Panc1 (cell line): ENCODE results near the gene RRAGC. TPM values are rescaled to one million over a fixed set of nuclear protein-coding genes. Genes with fewer than 3 reads are reported as not detected.
"Not testable (repeated sequence)": the region's sequence is repeated elsewhere in the genome, so short reads cannot be mapped to it uniquely, and the experiment has no call there.

Source experiments
- ATAC-seq: fragments of 200-7000 bp; cut with Tn5 transposase; 2 replicates; pipeline ENCODE4 v1.9.1; 2020; ENCODE audit warnings: mild to moderate bottlenecking, moderate library complexity
- BruUV-seq: library from RNA; stranded (reverse); fragments of 400-500 nt; replicated peaks from 2 replicates; lab custom pipeline; 2021; lab: Mats Ljungman, UMichigan
- CTCF ChIA-PET: fragments of 300-600 bp; sonication (Branson Sonifier 250); formaldehyde crosslinking; loops from one replicate; lab custom pipeline; 2022; ENCODE audit warnings: antibody characterized with exemption; lab: Charles Lee
- POLR2A ChIA-PET: fragments of 300-600 bp; sonication (Branson Sonifier 250); formaldehyde crosslinking; loops from one replicate; lab custom pipeline; 2022; ENCODE audit warnings: antibody characterized with exemption; lab: Charles Lee
- DNase-seq: peaks from one replicate; pipeline ENCODE4 v3.0.0-alpha.2; 2010; ENCODE audit warnings: low read depth, low spot score
- H3K27ac ChIP-seq: 2 replicates; pipeline ENCODE4 v1.5.1; 2011; ENCODE audit warnings: mild to moderate bottlenecking, low read length, inconsistent platforms
- H3K27me3 ChIP-seq: fragments of 200-500 bp; sonication (Bioruptor generic); 2 replicates; pipeline ENCODE4 v1.6.0; 2014; ENCODE audit warnings: low read length, inconsistent platforms; ENCODE audit not compliant: control insufficient read depth, insufficient read depth
- H3K36me3 ChIP-seq: fragments of 200-500 bp; sonication (Bioruptor generic); 2 replicates; pipeline ENCODE4 v1.5.1; 2014; ENCODE audit warnings: inconsistent platforms, mild to moderate bottlenecking, low read length, moderate library complexity; ENCODE audit not compliant: control insufficient read depth, insufficient read depth
- H3K4me1 ChIP-seq: 2 replicates; pipeline ENCODE4 v1.5.1; 2011; ENCODE audit warnings: inconsistent platforms, mild to moderate bottlenecking, low read length, moderate library complexity; ENCODE audit not compliant: control insufficient read depth, insufficient read depth
- H3K4me3 ChIP-seq, 2 experiments: 2 replicates each; pipeline ENCODE4 v1.5.1; 2011 to 2012; ENCODE audit warnings: low read depth in 2 of 2, low read length in 2 of 2, mild to moderate bottlenecking in 2 of 2, inconsistent platforms in 1 of 2, moderate library complexity in 1 of 2
- H3K9me3 ChIP-seq: fragments of 200-500 bp; sonication (Bioruptor generic); 2 replicates; pipeline ENCODE4 v1.5.1; 2014; ENCODE audit warnings: low read depth, mild to moderate bottlenecking, inconsistent platforms, low read length, moderate library complexity; ENCODE audit not compliant: control insufficient read depth, insufficient read depth
- POLR2AphosphoS5 ChIP-seq: IDR thresholded peaks from 2 replicates; pipeline ENCODE4 v1.6.1; 2012; ENCODE audit warnings: mild to moderate bottlenecking, low read depth, low read length, moderate library complexity
- SIN3A ChIP-seq: IDR thresholded peaks from 2 replicates; pipeline ENCODE4 v1.6.1; 2012; ENCODE audit warnings: low read depth, mild to moderate bottlenecking, low read length, moderate library complexity, borderline replicate concordance; ENCODE audit not compliant: insufficient read depth
- TCF7L2 ChIP-seq: IDR thresholded peaks from 2 replicates; pipeline ENCODE4 v1.6.1; 2011; ENCODE audit warnings: mild to moderate bottlenecking, low read depth, low read length, inconsistent platforms
- in situ Hi-C: cut with HindIII; loops from 2 replicates; pipeline ENCODE4 v1.10.0; 2016; ENCODE audit warnings: low sequenced_read_pairs, low pct_unique_long_range_greater_than_20kb
- intact Hi-C: fragments of 100-400 bp; cut with micrococcal nuclease; formaldehyde crosslinking; loops from one replicate; pipeline ENCODE4 v1.10.0; 2022; ENCODE audit not compliant: unreplicated experiment
- total RNA-seq: library from RNA; stranded (reverse); gene quantifications from one replicate; pipeline ENCODE4 v1.2.1, GENCODE V29; 2021; ENCODE audit not compliant: unreplicated experiment
- TF ChIP-seq, protein P1 (sequence below), 2 experiments: IDR thresholded peaks; 2 replicates each; pipeline ENCODE4 v1.6.1; 2011 to 2012; ENCODE audit warnings: low read depth in 2 of 2, control low read depth in 1 of 2, low read length in 1 of 2, mild to moderate bottlenecking in 1 of 2, moderate library complexity in 1 of 2; ENCODE audit not compliant: insufficient read depth in 1 of 2
- TF ChIP-seq, protein P2 (sequence below): fragments of 450-650 bp; IDR thresholded peaks from 2 replicates; pipeline ENCODE4 v1.5.1; 2017; ENCODE audit warnings: mild to moderate bottlenecking

The RRAGC gene
- total RNA-seq, 1 experiment from 2014 or later = 44.3 TPM

DNA sequence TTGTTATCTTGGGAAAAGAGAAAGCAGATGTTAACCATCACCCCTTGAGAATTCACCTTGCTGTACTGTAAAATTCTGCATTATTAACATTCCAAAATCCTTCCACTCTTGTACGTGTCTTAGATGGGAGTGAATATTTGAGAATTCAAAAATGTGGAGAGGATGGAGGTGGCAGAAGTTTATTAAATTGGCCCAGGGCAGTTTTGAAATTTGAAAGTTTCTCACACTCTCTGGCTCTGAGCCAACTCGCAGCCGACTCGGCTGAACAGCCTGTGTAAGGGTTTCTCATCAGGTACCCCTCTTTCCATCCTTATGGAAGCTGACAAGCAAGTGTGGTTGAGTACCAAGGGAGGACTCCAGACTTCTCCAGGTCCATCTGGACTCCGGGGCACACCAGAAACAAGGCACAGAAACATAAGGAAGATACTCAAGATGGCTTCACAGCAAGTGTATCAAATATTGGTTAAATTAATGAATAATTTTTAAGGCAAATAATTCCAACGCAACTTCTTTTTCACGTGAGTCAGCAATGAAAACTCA lies 45.1 kb downstream of the RRAGC start:
- TF ChIP-seq, protein P1, sequence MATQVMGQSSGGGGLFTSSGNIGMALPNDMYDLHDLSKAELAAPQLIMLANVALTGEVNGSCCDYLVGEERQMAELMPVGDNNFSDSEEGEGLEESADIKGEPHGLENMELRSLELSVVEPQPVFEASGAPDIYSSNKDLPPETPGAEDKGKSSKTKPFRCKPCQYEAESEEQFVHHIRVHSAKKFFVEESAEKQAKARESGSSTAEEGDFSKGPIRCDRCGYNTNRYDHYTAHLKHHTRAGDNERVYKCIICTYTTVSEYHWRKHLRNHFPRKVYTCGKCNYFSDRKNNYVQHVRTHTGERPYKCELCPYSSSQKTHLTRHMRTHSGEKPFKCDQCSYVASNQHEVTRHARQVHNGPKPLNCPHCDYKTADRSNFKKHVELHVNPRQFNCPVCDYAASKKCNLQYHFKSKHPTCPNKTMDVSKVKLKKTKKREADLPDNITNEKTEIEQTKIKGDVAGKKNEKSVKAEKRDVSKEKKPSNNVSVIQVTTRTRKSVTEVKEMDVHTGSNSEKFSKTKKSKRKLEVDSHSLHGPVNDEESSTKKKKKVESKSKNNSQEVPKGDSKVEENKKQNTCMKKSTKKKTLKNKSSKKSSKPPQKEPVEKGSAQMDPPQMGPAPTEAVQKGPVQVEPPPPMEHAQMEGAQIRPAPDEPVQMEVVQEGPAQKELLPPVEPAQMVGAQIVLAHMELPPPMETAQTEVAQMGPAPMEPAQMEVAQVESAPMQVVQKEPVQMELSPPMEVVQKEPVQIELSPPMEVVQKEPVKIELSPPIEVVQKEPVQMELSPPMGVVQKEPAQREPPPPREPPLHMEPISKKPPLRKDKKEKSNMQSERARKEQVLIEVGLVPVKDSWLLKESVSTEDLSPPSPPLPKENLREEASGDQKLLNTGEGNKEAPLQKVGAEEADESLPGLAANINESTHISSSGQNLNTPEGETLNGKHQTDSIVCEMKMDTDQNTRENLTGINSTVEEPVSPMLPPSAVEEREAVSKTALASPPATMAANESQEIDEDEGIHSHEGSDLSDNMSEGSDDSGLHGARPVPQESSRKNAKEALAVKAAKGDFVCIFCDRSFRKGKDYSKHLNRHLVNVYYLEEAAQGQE (IDR thresholded peaks at IDR 0.05; ENCODE audit: insufficient read depth in 1 of 2, low read depth in 2 of 2, low read length in 1 of 2) = no peak
- TF ChIP-seq POLR2AphosphoS5 = no peak
- TF ChIP-seq, protein P2, sequence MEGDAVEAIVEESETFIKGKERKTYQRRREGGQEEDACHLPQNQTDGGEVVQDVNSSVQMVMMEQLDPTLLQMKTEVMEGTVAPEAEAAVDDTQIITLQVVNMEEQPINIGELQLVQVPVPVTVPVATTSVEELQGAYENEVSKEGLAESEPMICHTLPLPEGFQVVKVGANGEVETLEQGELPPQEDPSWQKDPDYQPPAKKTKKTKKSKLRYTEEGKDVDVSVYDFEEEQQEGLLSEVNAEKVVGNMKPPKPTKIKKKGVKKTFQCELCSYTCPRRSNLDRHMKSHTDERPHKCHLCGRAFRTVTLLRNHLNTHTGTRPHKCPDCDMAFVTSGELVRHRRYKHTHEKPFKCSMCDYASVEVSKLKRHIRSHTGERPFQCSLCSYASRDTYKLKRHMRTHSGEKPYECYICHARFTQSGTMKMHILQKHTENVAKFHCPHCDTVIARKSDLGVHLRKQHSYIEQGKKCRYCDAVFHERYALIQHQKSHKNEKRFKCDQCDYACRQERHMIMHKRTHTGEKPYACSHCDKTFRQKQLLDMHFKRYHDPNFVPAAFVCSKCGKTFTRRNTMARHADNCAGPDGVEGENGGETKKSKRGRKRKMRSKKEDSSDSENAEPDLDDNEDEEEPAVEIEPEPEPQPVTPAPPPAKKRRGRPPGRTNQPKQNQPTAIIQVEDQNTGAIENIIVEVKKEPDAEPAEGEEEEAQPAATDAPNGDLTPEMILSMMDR = no peak
- TF ChIP-seq TCF7L2 = no peak
- TF ChIP-seq SIN3A = no peak
- 0 out of 2 replicates have a peak, but pooled peaks cover 2% of the 10 kb centered on the region for H3K36me3 ChIP-seq
- no peaks in the 10 kb centered on the region for H3K9me3 ChIP-seq
- H3K4me1 ChIP-seq = peaks cover 6% of the 10 kb centered on the region; the same call in 1 of the 2 replicates
- no TSS peak for BruUV-seq
- intact Hi-C loops (no loop called here), in situ Hi-C loops (no loop called here)
- H3K4me3 ChIP-seq = no peak overlapping the region
- POLR2A ChIA-PET = no interaction called here
- H3K27me3 ChIP-seq = peaks cover 42% of the 10 kb centered on the region
- DNase-seq (no peak), ATAC-seq (no peak)
- H3K27ac ChIP-seq = no peak overlapping the region
- CTCF ChIA-PET = no interaction called here

DNA sequence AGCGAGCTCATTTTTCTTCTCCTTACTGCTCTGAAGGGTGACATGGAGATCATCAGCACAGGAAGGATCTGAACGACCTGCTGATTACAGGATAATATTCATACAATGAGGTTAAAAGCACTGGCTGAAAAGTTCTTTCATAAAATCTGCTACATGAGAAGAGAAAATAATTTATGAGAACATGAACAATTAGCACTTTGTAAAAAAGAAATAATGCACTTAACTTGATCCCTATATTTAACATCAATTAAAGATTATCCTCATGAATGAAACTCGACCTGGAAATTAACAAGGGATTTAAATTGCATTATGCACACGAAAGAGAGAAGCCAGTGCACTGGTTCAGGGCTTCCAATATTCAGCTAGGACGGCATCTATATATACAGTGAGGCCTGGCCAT lies 46.6 kb downstream of the RRAGC start:
- H3K4me3 ChIP-seq = no peak overlapping the region
- no peaks in the 10 kb centered on the region for H3K4me1 ChIP-seq
- BruUV-seq = no TSS peak
- DNase-seq = no peak
- no peak for TF ChIP-seq SIN3A
- TF ChIP-seq, protein P1 (IDR thresholded peaks at IDR 0.05; ENCODE audit: insufficient read depth in 1 of 2, low read depth in 2 of 2, low read length in 1 of 2) = no peak
- no peak for TF ChIP-seq POLR2AphosphoS5
- TF ChIP-seq TCF7L2 = no peak
- TF ChIP-seq, protein P2 = no peak
- intact Hi-C loops = no loop called here
- no peak for ATAC-seq
- CTCF ChIA-PET = no interaction called here
- POLR2A ChIA-PET = no interaction called here
- in situ Hi-C loops = no loop called here
- H3K9me3 ChIP-seq = no peaks in the 10 kb centered on the region
- no peaks in the 10 kb centered on the region for H3K36me3 ChIP-seq
- H3K27ac ChIP-seq = no peak overlapping the region
- peaks cover 36% of the 10 kb centered on the region for H3K27me3 ChIP-seq

DNA sequence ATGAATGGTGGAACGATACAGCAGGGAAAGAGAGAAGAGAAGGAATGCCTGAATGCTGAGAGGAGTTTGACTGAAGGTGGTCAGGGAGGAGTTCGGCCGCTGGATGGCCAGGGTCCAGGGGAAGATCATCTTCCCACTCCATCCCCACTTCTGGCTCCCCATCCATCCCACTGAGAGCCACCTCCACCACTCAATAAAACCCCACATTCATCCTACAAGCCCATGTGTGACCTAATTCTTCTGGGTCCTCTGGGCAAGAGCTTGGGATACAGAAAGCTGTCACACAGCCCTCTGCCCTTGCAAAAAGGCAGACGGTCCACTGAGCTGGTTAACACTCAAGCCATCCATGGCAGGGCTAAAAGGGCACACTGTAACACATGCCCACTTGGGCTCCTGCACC lies 48.1 kb downstream of the RRAGC start:
- ATAC-seq, H3K4me1 ChIP-seq, in situ Hi-C loops, DNase-seq, intact Hi-C loops, CTCF ChIA-PET, H3K27ac ChIP-seq, BruUV-seq, H3K4me3 ChIP-seq, H3K9me3 ChIP-seq, H3K36me3 ChIP-seq: not testable (repeated sequence)
- POLR2A ChIA-PET = interaction anchor here (0.7 kb wide), 1 partner anchor 269 kb away, joined by 3 read pairs; no protein-coding TSS in a partner anchor
- peaks cover 31% of the 10 kb centered on the region for H3K27me3 ChIP-seq
